GM21737 (cell line): Measurements from ENCODE around the gene TYR.
"Not testable (repeated sequence)": the region's sequence is repeated elsewhere in the genome, so short reads cannot be mapped to it uniquely, and the experiment has no call there.

Source experiments
- ATAC-seq: cut with Tn5 transposase; IDR thresholded peaks from one replicate; pipeline ENCODE4 v1.9.1; 2021; ENCODE audit warnings: mild to moderate bottlenecking, moderate library complexity; ENCODE audit not compliant: unreplicated experiment

TYR gene

GRCh38 chr11:89342880-89343572, 165.4 kb downstream of the TYR start:
- ATAC-seq, result not testable (repeated sequence)
